ENCODE results near the gene GABBR1.

The GABBR1 gene

GRCh38 chr6:29611426-29611825 is 21.6 kb downstream of the GABBR1 start:
- Mint-ChIP-seq H3K27ac (no peak overlapping the region), H3K9me3 (no peaks in the 10 kb centered on the region), H3K4me1 (ENCODE audit: low read depth) (no peaks in the 10 kb centered on the region), H3K36me3 (ENCODE audit: low read depth) (peaks cover 43% of the 10 kb centered on the region), H3K27me3 (no peaks in the 10 kb centered on the region), H3K4me3 (no peak overlapping the region)

DNA sequence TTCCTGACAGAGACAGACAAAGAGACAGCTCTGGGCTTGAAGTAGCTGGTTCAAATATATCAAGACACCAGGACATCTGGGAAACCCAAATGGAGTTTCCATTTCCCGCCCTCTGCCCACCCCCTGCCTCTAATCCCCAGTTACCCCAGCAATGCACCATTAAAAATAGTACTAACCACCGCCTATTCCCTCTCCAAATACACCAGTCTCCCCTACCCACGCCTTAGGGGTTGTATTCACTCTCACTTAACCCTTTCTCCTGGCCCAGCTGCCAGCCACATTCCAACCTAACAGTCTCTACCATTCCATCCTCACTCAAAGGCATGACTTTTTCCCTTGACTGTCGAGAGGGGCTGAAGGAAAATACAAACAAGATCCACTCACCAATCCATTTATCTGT is 22.4 kb downstream of the GABBR1 start:
- H3K9me3 Mint-ChIP-seq, result no peaks in the 10 kb centered on the region
- H3K36me3 Mint-ChIP-seq (ENCODE audit: low read depth), result peaks cover 48% of the 10 kb centered on the region
- no peak overlapping the region for H3K27ac Mint-ChIP-seq
- H3K4me1 Mint-ChIP-seq (ENCODE audit: low read depth), result no peaks in the 10 kb centered on the region
- H3K4me3 Mint-ChIP-seq, result no peak overlapping the region
- H3K27me3 Mint-ChIP-seq, result no peaks in the 10 kb centered on the region

- H3K9me3 Mint-ChIP-seq, result no peaks in the 10 kb centered on the region
- H3K36me3 Mint-ChIP-seq (ENCODE audit: low read depth), result peaks cover 41% of the 10 kb centered on the region
- H3K4me3 Mint-ChIP-seq, result no peak overlapping the region
- H3K27me3 Mint-ChIP-seq, result no peaks in the 10 kb centered on the region
- no peak overlapping the region for H3K27ac Mint-ChIP-seq
- H3K4me1 Mint-ChIP-seq (ENCODE audit: low read depth), result no peaks in the 10 kb centered on the region
Measured at GRCh38 chr6:29608131-29608530, 24.9 kb downstream of the GABBR1 start.

DNA sequence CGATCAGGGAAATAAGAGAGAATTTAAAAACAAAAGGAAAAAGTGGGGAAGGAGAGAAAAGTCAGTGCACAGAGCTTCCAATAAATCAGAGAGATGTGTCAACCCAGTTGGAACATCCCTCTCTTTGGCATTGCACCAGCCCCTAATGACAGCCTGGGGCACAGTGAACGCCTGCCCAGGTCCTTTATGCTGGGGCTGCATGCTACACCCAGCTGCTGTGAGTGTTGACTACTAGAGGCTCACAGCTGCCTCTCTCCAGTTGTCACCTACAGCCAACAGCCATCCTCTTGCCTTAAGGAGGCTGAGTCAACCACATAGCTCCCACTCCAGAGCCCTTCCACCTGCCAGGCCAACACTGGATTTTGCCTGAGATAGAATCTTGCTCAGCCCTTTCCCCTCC is 29.1 kb downstream of the GABBR1 start:
- no peaks in the 10 kb centered on the region for H3K9me3 Mint-ChIP-seq
- peaks cover 28% of the 10 kb centered on the region for H3K36me3 Mint-ChIP-seq (ENCODE audit: low read depth)
- H3K4me1 Mint-ChIP-seq (ENCODE audit: low read depth), result no peaks in the 10 kb centered on the region
- H3K27me3 Mint-ChIP-seq, result no peaks in the 10 kb centered on the region
- H3K4me3 Mint-ChIP-seq, result no peak overlapping the region
- H3K27ac Mint-ChIP-seq, result no peak overlapping the region

GRCh38 chr6:29603456-29603855 is 29.5 kb downstream of the GABBR1 start:
- H3K4me1 Mint-ChIP-seq (ENCODE audit: low read depth), result no peaks in the 10 kb centered on the region
- no peaks in the 10 kb centered on the region for H3K27me3 Mint-ChIP-seq
- peaks cover 27% of the 10 kb centered on the region for H3K36me3 Mint-ChIP-seq (ENCODE audit: low read depth)
- no peak overlapping the region for H3K4me3 Mint-ChIP-seq
- H3K9me3 Mint-ChIP-seq, result no peaks in the 10 kb centered on the region
- no peak overlapping the region for H3K27ac Mint-ChIP-seq

- no peaks in the 10 kb centered on the region for H3K27me3 Mint-ChIP-seq
- H3K4me1 Mint-ChIP-seq (ENCODE audit: low read depth), result no peaks in the 10 kb centered on the region
- no peak overlapping the region for H3K27ac Mint-ChIP-seq
- H3K4me3 Mint-ChIP-seq, result no peak overlapping the region
- H3K9me3 Mint-ChIP-seq, result no peaks in the 10 kb centered on the region
- H3K36me3 Mint-ChIP-seq (ENCODE audit: low read depth), result peaks cover 27% of the 10 kb centered on the region
Measured at GRCh38 chr6:29602564-29603361, 30.2 kb downstream of the GABBR1 start.

DNA sequence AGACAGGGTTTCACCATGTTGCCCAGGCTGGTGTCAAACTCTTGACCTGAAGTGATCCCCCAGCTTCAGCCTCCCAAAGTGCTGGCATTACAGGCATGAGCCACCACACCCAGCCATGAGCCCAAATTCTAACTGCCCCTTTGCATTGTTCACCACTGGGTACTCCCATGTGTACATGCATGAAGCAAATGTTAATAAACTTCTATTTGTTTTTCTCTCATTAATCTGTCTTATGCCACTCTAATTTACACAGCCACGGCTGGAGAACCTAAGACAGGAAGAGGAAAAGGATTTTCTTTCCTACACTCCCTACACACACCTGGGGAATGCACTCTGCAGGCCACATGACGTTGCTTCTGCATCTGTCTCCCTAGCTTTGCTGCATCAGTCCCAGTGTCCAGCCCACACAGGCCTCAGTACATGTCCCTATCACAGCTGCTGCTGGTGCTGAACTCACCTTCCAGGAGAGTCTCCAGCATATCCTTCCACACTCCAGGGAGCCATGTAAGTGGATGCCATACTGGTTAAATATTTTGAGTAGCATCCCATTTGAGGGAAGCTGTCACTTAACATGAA is 34.7 kb downstream of the GABBR1 start:
- Mint-ChIP-seq H3K27me3 (no peaks in the 10 kb centered on the region), H3K4me1 (ENCODE audit: low read depth) (no peaks in the 10 kb centered on the region), H3K9me3 (no peaks in the 10 kb centered on the region), H3K36me3 (ENCODE audit: low read depth) (peaks cover 10% of the 10 kb centered on the region), H3K4me3 (no peak overlapping the region), H3K27ac (no peak overlapping the region)

DNA sequence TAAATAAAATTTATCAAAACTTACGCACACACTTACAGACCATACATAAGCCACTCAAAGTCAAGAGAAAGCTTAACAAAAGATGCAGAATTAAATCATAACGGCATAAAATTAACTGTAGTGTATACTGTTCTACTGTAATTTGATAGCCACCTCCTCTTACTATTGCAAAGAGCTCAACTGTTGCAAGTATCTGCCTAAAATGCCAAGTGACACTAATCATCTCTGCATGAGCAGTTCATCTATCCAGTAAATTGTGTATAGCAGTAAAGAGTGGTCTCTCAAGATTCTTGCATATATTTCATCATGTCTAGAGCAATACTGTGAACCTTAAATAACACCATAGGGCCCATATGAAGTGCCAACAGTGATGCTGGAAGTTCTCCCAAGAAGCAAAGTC is 35.8 kb downstream of the GABBR1 start:
- Mint-ChIP-seq H3K27ac (no peak overlapping the region), H3K4me1 (ENCODE audit: low read depth) (no peaks in the 10 kb centered on the region), H3K4me3 (no peak overlapping the region), H3K27me3 (no peaks in the 10 kb centered on the region), H3K9me3 (no peaks in the 10 kb centered on the region), H3K36me3 (ENCODE audit: low read depth) (no peaks in the 10 kb centered on the region)

DNA sequence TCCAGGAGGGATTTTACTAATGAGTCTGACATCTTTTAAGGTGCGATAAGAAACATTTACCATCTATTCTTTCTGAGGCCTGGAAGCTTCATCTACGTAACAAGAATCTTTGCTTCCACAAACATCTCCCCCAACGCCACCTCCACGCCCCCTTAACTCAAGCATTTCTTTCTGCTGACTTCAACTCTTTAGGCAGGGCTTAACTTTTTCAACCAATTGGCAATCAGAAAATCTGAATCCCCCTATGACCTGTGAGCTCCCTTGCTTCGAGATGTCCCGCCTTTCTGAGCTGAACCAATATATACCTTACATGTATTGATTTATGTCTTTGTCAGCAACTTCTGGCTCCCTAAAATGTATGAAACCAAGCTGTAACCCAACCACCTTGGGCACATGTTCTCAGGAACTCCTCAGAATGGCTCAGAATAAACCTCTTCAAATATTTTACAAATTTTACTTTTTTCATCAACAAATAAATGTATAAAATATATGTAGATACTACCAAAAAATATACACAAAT is 36.5 kb downstream of the GABBR1 start:
- Mint-ChIP-seq H3K4me3 (no peak overlapping the region), H3K27ac (no peak overlapping the region), H3K27me3 (peaks cover 5% of the 10 kb centered on the region), H3K9me3 (no peaks in the 10 kb centered on the region), H3K36me3 (ENCODE audit: low read depth) (no peaks in the 10 kb centered on the region), H3K4me1 (ENCODE audit: low read depth) (no peaks in the 10 kb centered on the region)

GRCh38 chr6:29593199-29593855 is 39.7 kb downstream of the GABBR1 start:
- Mint-ChIP-seq H3K27me3 (peaks cover 18% of the 10 kb centered on the region), H3K27ac (no peak overlapping the region), H3K4me3 (no peak overlapping the region), H3K4me1 (ENCODE audit: low read depth) (no peaks in the 10 kb centered on the region), H3K9me3 (no peaks in the 10 kb centered on the region), H3K36me3 (ENCODE audit: low read depth) (no peaks in the 10 kb centered on the region)

- Mint-ChIP-seq H3K4me3 (no peak overlapping the region), H3K9me3 (no peaks in the 10 kb centered on the region), H3K36me3 (ENCODE audit: low read depth) (no peaks in the 10 kb centered on the region), H3K27ac (no peak overlapping the region), H3K4me1 (ENCODE audit: low read depth) (no peaks in the 10 kb centered on the region), H3K27me3 (peaks cover 27% of the 10 kb centered on the region)
Measured at GRCh38 chr6:29591677-29592076, 41.3 kb downstream of the GABBR1 start.

- H3K36me3 Mint-ChIP-seq (ENCODE audit: low read depth), result no peaks in the 10 kb centered on the region
- no peak overlapping the region for H3K4me3 Mint-ChIP-seq
- no peaks in the 10 kb centered on the region for H3K4me1 Mint-ChIP-seq (ENCODE audit: low read depth)
- peaks cover 34% of the 10 kb centered on the region for H3K27me3 Mint-ChIP-seq
- H3K27ac Mint-ChIP-seq, result no peak overlapping the region
- H3K9me3 Mint-ChIP-seq, result no peaks in the 10 kb centered on the region
Measured at GRCh38 chr6:29590218-29590808, 42.7 kb downstream of the GABBR1 start.

DNA sequence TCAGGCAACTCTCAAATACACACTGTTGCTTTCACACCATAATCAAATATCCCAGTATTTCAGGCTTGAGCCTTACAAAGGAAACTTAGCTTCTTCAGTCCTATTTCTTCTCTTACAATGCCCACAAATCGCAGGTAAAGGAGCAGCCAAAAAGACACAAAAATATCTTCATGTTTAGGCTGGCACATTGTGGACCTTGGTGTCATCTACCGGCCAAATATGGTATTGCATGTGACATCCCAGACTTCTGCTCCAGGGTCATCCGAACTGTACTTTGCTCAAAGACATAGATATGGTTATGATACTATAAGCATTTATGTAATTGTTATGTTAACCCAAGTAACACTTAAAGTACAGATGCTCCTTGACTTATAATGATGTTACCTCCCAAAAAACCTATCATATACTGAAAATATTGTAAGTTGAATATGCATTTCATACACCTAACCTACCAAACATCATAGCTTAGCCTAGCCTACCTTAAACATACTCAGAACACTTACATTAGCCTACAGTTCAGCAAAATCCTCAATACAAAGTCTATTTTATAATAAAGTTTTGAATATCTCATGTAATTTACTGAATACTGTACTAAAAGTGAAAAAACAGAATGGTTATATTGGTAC is 43.4 kb downstream of the GABBR1 start:
- Mint-ChIP-seq H3K4me3 (no peak overlapping the region), H3K9me3 (no peaks in the 10 kb centered on the region), H3K27me3 (peaks cover 41% of the 10 kb centered on the region), H3K27ac (no peak overlapping the region), H3K4me1 (ENCODE audit: low read depth) (no peaks in the 10 kb centered on the region), H3K36me3 (ENCODE audit: low read depth) (no peaks in the 10 kb centered on the region)

- Mint-ChIP-seq H3K27me3 (peaks cover 43% of the 10 kb centered on the region), H3K4me1 (ENCODE audit: low read depth) (no peaks in the 10 kb centered on the region), H3K4me3 (no peak within 1 kb of the TSS), H3K36me3 (ENCODE audit: low read depth) (no peaks in the 10 kb centered on the region), H3K27ac (no peak within 1 kb of the TSS), H3K9me3 (no peaks in the 10 kb centered on the region)
Measured at GRCh38 chr6:29584821-29585220, 48.2 kb downstream of the GABBR1 start, which contains the start of gene OR2H2. Gene OR2H2, plus strand, starts transcription at chr6:29585121. Its CDS starts 2,824 bp downstream, at chr6:29587945.

Data from stimulated activated naive CD8-positive, alpha-beta T cell treated with anti-CD3 and anti-CD28 coated beads, Interleukin-15, Interleukin-2, amounts not matched to agents 100 ng/mL and 50 ng/mL, for 24 hours (primary cell).